ENCODE results near the gene DPYSL4. TPM values are rescaled to one million over a fixed set of nuclear protein-coding genes. Genes with fewer than 3 reads are reported as not detected.
A peak's percentile ranks its signal among the peaks of the same experiment; 100 is the strongest.

The DPYSL4 gene
- total RNA-seq, 1 donor from 2014 or later: 35.2 TPM

- Mint-ChIP-seq H3K4me3 (ENCODE audit: unreplicated experiment) (no peak overlapping the region), H3K36me3 (ENCODE audit: low read depth) (peaks cover 13% of the 10 kb centered on the region), H3K27me3 (ENCODE audit: low read depth) (no peaks in the 10 kb centered on the region), H3K4me1 (ENCODE audit: low read depth) (peaks cover 3% of the 10 kb centered on the region), H3K9me3 (ENCODE audit: low read depth) (no peaks in the 10 kb centered on the region), H3K27ac (ENCODE audit: unreplicated experiment) (no peak overlapping the region)
- peak; percentile 75 for DNase-seq (ENCODE audit: low spot score)
- no peak for TF ChIP-seq CTCF (IDR thresholded peaks at IDR 0.05)
These were observed 8.8 kb downstream of the DPYSL4 start for GRCh38 chr10:132195366-132196075.

GRCh38 chr10:132196178-132197113 lies 9.7 kb downstream of the DPYSL4 start:
- Mint-ChIP-seq H3K27me3 (ENCODE audit: low read depth) (no peaks in the 10 kb centered on the region), H3K9me3 (ENCODE audit: low read depth) (no peaks in the 10 kb centered on the region), H3K4me1 (ENCODE audit: low read depth) (peaks cover 3% of the 10 kb centered on the region), H3K36me3 (ENCODE audit: low read depth) (peaks cover 8% of the 10 kb centered on the region), H3K4me3 (ENCODE audit: unreplicated experiment) (no peak overlapping the region), H3K27ac (ENCODE audit: unreplicated experiment) (no peak overlapping the region)
- no peak for TF ChIP-seq CTCF (IDR thresholded peaks at IDR 0.05)
- DNase-seq (ENCODE audit: low spot score): peak; percentile 81

- Mint-ChIP-seq H3K36me3 (ENCODE audit: low read depth) (peaks cover 8% of the 10 kb centered on the region), H3K27ac (ENCODE audit: unreplicated experiment) (no peak overlapping the region), H3K4me3 (ENCODE audit: unreplicated experiment) (no peak overlapping the region), H3K27me3 (ENCODE audit: low read depth) (no peaks in the 10 kb centered on the region), H3K4me1 (ENCODE audit: low read depth) (peaks cover 3% of the 10 kb centered on the region), H3K9me3 (ENCODE audit: low read depth) (no peaks in the 10 kb centered on the region)
- TF ChIP-seq CTCF (IDR thresholded peaks at IDR 0.05): no peak
- DNase-seq (ENCODE audit: low spot score): peak; percentile 91
These were observed 10.7 kb downstream of the DPYSL4 start for GRCh38 chr10:132197271-132198067.

GRCh38 chr10:132198068-132198370 lies 11.3 kb downstream of the DPYSL4 start:
- H3K4me1 Mint-ChIP-seq (ENCODE audit: low read depth): peaks cover under 1% of the 10 kb centered on the region
- no peaks in the 10 kb centered on the region for H3K9me3 Mint-ChIP-seq (ENCODE audit: low read depth)
- no peak overlapping the region for H3K4me3 Mint-ChIP-seq (ENCODE audit: unreplicated experiment)
- no peak for DNase-seq (ENCODE audit: low spot score)
- no peak overlapping the region for H3K27ac Mint-ChIP-seq (ENCODE audit: unreplicated experiment)
- H3K27me3 Mint-ChIP-seq (ENCODE audit: low read depth): no peaks in the 10 kb centered on the region
- TF ChIP-seq CTCF (IDR thresholded peaks at IDR 0.05): no peak
- peaks cover 5% of the 10 kb centered on the region for H3K36me3 Mint-ChIP-seq (ENCODE audit: low read depth)
